ENCODE measurements around the gene ZNF236. TPM values are rescaled to one million over a fixed set of nuclear protein-coding genes. Genes with fewer than 3 reads are reported as not detected.

Gene ZNF236
- total RNA-seq, 1 donor from 2014 or later, result 18.4 TPM

DNA sequence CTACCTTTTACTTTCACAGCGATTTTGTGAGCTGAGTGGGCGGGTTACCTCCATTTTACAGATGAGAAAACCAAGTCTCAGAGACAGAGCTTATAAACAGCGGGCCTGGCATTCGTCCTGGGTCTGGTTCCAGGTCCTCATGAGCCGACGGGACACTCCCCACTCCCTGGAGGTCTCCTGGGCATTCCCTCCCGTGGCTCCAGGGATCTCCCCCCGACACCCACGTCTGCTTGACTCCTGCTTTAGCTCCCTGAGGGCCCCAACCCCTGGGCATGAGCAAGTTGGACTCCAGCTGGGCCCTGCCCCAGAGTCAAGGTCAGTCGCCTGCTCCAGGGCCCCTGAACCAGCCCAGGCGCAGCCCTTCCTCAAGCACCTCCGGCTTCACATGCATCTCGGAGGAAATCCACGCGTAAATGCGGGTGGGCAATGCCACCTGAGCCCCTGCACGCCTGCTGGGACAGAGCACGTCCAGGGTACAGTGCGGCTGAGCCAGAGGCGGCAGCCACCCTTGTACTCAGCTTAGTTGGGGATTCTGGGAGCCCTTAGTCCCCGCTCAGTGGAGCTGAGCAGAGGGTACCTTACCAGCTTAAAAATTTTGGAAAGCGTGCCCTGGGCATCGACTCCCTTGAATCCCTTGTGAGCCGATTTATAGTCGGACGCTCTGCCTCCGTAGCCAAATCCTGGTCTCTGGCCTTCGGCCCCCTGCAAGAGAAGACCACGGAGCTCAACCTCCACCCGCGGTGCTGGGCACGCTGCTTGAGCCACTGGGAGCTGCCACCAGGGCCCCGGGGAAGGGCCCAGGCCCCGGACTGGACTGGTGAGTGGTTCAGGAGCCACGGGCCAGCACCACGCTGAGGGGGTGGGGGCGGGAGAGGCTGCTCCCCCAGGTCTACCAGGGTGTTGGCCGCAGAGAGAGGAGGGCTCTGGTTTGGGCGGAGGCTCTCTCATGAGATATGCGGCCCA lies 162.1 kb downstream of the ZNF236 start:
- Mint-ChIP-seq H3K36me3 (ENCODE audit: low read depth) (no peaks in the 10 kb centered on the region), H3K4me3 (no peak overlapping the region), H3K27ac (ENCODE audit: unreplicated experiment) (no peak overlapping the region), H3K9me3 (no peaks in the 10 kb centered on the region), H3K27me3 (ENCODE audit: low read depth) (peaks cover 2% of the 10 kb centered on the region), H3K4me1 (peaks cover 17% of the 10 kb centered on the region)
- no peak for DNase-seq (ENCODE audit: low read depth, low spot score)
- TF ChIP-seq, protein P1, sequence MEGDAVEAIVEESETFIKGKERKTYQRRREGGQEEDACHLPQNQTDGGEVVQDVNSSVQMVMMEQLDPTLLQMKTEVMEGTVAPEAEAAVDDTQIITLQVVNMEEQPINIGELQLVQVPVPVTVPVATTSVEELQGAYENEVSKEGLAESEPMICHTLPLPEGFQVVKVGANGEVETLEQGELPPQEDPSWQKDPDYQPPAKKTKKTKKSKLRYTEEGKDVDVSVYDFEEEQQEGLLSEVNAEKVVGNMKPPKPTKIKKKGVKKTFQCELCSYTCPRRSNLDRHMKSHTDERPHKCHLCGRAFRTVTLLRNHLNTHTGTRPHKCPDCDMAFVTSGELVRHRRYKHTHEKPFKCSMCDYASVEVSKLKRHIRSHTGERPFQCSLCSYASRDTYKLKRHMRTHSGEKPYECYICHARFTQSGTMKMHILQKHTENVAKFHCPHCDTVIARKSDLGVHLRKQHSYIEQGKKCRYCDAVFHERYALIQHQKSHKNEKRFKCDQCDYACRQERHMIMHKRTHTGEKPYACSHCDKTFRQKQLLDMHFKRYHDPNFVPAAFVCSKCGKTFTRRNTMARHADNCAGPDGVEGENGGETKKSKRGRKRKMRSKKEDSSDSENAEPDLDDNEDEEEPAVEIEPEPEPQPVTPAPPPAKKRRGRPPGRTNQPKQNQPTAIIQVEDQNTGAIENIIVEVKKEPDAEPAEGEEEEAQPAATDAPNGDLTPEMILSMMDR (conservative IDR thresholded peaks at IDR 0.05), result no peak

DNA sequence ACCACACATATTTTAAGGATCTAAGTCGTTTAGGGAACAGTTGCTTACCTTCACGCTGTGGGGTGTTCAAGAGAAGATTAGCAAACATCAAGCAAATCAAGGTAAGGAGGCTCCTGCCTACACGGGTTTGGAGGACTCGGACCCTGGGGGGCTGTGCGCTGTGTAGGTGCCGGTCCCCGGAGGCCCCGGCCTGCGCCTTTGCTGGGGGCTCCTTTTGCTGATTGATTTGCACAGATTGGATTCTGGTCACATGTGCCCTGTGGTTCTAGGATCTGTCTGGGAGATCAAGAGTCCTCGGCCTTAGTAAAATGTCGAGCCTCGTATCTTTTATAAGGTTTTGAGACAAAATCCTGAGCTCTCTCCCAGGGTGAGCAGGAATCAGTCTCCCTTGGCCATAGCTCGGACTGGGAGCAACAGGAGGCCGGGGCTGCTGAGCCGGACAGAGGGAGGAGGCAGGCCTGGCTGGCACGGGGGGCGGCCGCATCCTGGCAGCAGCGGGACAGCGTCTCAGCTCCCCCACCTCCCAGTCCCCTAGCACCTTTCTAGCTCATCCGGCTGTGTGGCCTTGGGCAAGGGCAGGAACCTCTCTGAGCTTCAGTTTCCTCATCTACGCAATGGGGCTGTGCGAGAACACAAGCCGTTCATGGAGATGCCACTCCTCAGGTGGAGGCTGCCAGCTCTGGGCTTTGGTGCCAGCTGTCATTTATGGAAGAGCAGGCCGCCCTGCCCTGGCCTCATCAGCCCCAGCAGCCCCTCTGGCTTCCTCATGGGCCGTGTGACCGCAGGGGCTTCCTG lies 163.0 kb downstream of the ZNF236 start:
- H3K27me3 Mint-ChIP-seq (ENCODE audit: low read depth), result peaks cover 2% of the 10 kb centered on the region
- peaks cover 12% of the 10 kb centered on the region for H3K4me1 Mint-ChIP-seq
- TF ChIP-seq, protein P1 (conservative IDR thresholded peaks at IDR 0.05), result no peak
- H3K36me3 Mint-ChIP-seq (ENCODE audit: low read depth), result no peaks in the 10 kb centered on the region
- H3K9me3 Mint-ChIP-seq, result no peaks in the 10 kb centered on the region
- no peak overlapping the region for H3K27ac Mint-ChIP-seq (ENCODE audit: unreplicated experiment)
- DNase-seq (ENCODE audit: low read depth, low spot score), result no peak
- no peak overlapping the region for H3K4me3 Mint-ChIP-seq

DNA sequence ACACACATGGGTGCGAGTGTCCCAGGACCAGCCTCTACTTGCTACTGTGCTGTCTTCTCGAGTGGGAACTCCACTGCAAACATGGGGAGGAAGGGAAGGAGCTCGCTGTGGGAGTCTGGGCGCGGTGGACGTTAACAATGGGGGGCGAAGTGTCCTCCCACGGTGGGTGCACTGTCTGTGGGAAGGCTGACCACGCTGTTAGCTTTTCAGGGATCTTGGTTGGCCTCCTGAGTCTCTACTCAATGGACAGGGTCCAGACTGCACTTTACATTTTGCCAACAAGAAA lies 163.5 kb downstream of the ZNF236 start:
- no peak for DNase-seq (ENCODE audit: low read depth, low spot score)
- peak overlapping the region; percentile 82 for H3K27ac Mint-ChIP-seq (ENCODE audit: unreplicated experiment)
- H3K4me1 Mint-ChIP-seq, result peaks cover 12% of the 10 kb centered on the region
- no peaks in the 10 kb centered on the region for H3K36me3 Mint-ChIP-seq (ENCODE audit: low read depth)
- H3K27me3 Mint-ChIP-seq (ENCODE audit: low read depth), result peaks cover 2% of the 10 kb centered on the region
- no peaks in the 10 kb centered on the region for H3K9me3 Mint-ChIP-seq
- TF ChIP-seq, protein P1 (conservative IDR thresholded peaks at IDR 0.05), result no peak
- H3K4me3 Mint-ChIP-seq, result no peak overlapping the region

- Mint-ChIP-seq H3K4me1 (peaks cover 12% of the 10 kb centered on the region), H3K36me3 (ENCODE audit: low read depth) (no peaks in the 10 kb centered on the region), H3K9me3 (no peaks in the 10 kb centered on the region), H3K4me3 (no peak overlapping the region), H3K27ac (ENCODE audit: unreplicated experiment) (no peak overlapping the region), H3K27me3 (ENCODE audit: low read depth) (peaks cover 2% of the 10 kb centered on the region)
- TF ChIP-seq, protein P1 (conservative IDR thresholded peaks at IDR 0.05), result no peak
- no peak for DNase-seq (ENCODE audit: low read depth, low spot score)
These were observed 164.0 kb downstream of the ZNF236 start for GRCh38 chr18:76986406-76986805.

DNA sequence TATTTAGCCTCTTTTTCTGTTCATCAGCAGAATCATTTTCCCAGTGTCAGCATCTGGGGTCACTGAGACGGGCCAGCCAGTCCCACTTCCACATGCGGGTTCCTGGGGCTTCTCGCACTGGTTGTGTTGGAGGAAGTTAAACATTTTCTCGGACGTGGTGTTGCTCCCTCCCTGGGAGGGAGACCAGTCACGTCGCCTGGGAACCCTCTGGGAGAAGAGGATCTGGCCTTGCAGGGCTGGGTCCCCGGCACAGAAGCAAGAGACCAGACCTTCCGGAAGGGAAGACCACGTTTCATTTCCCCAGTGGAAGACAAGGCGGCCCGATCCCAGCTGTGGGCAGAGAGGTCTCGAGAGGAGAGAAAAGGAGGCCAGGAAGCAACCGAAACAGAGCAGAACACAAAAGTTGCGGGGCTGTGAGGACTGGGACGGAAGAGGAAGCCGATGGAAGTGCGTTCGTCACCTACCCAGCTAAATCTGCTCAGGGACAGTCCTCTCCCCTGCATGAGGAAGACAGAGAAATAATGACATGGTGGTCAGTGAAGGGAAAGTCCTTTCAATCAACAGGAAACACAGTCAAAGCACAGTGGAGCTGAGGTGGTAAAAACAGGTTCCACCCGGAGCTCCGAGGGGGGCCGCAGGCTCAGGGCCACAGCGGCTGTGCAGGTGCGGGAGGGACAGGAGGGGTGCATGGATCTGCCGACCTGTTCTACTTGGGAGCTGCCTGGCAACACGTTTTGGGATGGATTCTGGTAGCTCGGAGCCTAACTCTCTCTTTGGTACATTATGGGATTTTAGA lies 165.9 kb downstream of the ZNF236 start:
- no peak for DNase-seq (ENCODE audit: low read depth, low spot score)

More for the DNA sequence above, 165.9 kb downstream of the ZNF236 start:
- Mint-ChIP-seq H3K4me3 (no peak overlapping the region), H3K4me1 (peaks cover 9% of the 10 kb centered on the region), H3K9me3 (no peaks in the 10 kb centered on the region), H3K36me3 (ENCODE audit: low read depth) (no peaks in the 10 kb centered on the region), H3K27ac (ENCODE audit: unreplicated experiment) (no peak overlapping the region), H3K27me3 (ENCODE audit: low read depth) (peaks cover 2% of the 10 kb centered on the region)
- TF ChIP-seq, protein P1 (conservative IDR thresholded peaks at IDR 0.05), result no peak
